ENCODE data around the gene NDRG4.

DNA sequence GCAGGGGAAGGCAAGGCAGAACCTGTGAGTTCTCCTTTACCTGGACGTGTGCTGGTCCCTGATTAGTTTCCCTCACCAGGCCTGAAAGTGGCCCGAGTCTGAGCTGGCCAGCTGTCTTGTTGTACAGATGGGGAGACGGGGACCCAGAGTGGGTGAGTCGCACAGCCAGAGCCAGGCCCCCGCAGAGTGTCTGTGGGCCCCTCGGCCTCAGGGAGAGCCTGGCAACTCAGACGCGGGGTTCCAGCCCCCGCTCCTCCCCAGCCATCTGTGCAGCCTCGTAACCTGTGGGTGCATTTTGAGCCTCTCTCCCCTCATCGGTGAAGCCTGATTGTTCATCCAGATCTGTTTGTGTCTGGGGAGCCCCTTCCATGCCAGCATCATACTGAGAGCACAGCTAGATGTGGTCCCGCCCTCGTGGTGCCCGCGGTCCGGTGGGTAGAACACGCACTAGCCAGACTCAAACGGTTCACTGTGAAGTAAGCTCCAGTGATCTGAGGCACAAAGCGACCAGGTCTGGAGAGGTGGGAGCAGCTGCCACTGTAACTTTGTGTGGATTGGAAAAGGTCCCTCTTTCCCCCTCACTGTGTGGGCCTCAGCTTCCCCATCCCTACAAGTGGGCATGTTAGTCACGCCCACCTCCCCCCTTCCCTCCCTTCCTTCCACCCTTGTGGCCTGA lies 6.0 kb upstream of the NDRG4 start:
- TF ChIP-seq, protein P1, sequence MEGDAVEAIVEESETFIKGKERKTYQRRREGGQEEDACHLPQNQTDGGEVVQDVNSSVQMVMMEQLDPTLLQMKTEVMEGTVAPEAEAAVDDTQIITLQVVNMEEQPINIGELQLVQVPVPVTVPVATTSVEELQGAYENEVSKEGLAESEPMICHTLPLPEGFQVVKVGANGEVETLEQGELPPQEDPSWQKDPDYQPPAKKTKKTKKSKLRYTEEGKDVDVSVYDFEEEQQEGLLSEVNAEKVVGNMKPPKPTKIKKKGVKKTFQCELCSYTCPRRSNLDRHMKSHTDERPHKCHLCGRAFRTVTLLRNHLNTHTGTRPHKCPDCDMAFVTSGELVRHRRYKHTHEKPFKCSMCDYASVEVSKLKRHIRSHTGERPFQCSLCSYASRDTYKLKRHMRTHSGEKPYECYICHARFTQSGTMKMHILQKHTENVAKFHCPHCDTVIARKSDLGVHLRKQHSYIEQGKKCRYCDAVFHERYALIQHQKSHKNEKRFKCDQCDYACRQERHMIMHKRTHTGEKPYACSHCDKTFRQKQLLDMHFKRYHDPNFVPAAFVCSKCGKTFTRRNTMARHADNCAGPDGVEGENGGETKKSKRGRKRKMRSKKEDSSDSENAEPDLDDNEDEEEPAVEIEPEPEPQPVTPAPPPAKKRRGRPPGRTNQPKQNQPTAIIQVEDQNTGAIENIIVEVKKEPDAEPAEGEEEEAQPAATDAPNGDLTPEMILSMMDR (IDR thresholded peaks at IDR 0.05) = no peak
- TF ChIP-seq EZH2 (IDR thresholded peaks at IDR 0.05; ENCODE audit: borderline replicate concordance, insufficient read depth, low read depth, low read length, poor library complexity, severe bottlenecking) = no peak
